GM18519 (cell line): ENCODE results near the gene GAB1.

ENCODE experiments used
- ATAC-seq: cut with Tn5 transposase; IDR thresholded peaks from one replicate; pipeline ENCODE4 v1.9.1; 2021; ENCODE audit warnings: mild to moderate bottlenecking, moderate library complexity; ENCODE audit not compliant: unreplicated experiment, low FRiP score

The GAB1 gene

GRCh38 chr4:143383005-143383574 is 46.4 kb downstream of the GAB1 start:
- no peak for ATAC-seq

GRCh38 chr4:143384381-143384994 is 47.8 kb downstream of the GAB1 start:
- no peak for ATAC-seq

- ATAC-seq = no peak
Measured at GRCh38 chr4:143386812-143387211, 50.1 kb downstream of the GAB1 start.

GRCh38 chr4:143389579-143390195 is 53.0 kb downstream of the GAB1 start:
- ATAC-seq = no peak

GRCh38 chr4:143390764-143391163 is 54.1 kb downstream of the GAB1 start:
- no peak for ATAC-seq

GRCh38 chr4:143391261-143391660 is 54.6 kb downstream of the GAB1 start:
- no peak for ATAC-seq

GRCh38 chr4:143391895-143392294 is 55.2 kb downstream of the GAB1 start:
- no peak for ATAC-seq

- no peak for ATAC-seq
Measured at GRCh38 chr4:143393195-143393594, 56.5 kb downstream of the GAB1 start.

- no peak for ATAC-seq
Measured at GRCh38 chr4:143394739-143395453, 58.2 kb downstream of the GAB1 start.

- no peak for ATAC-seq
Measured at GRCh38 chr4:143396695-143397094, 60.0 kb downstream of the GAB1 start.

GRCh38 chr4:143397335-143397734 is 60.7 kb downstream of the GAB1 start:
- no peak for ATAC-seq

- no peak for ATAC-seq
Measured at GRCh38 chr4:143397887-143398286, 61.2 kb downstream of the GAB1 start.

GRCh38 chr4:143399113-143399949 is 62.7 kb downstream of the GAB1 start:
- peak; percentile 57 for ATAC-seq

GRCh38 chr4:143400082-143400481 is 63.4 kb downstream of the GAB1 start:
- ATAC-seq = no peak

- peak; percentile 30 for ATAC-seq
Measured at GRCh38 chr4:143402776-143403552, 66.3 kb downstream of the GAB1 start.

GRCh38 chr4:143403553-143403820 is 66.8 kb downstream of the GAB1 start:
- ATAC-seq = no peak

GRCh38 chr4:143404555-143404954 is 67.9 kb downstream of the GAB1 start:
- ATAC-seq = peak; percentile 95

- no peak for ATAC-seq
Measured at GRCh38 chr4:143405075-143405730, 68.5 kb downstream of the GAB1 start.

GRCh38 chr4:143406523-143406922 is 69.8 kb downstream of the GAB1 start:
- no peak for ATAC-seq

GRCh38 chr4:143407474-143407873 is 70.8 kb downstream of the GAB1 start:
- no peak for ATAC-seq
